GM12865 (cell line): ENCODE data around the gene RASSF1.
A peak's percentile ranks its signal among the peaks of the same experiment; 100 is the strongest.

Source experiments
- DNase-seq: peaks from one replicate; pipeline ENCODE4 v3.0.0; 2010; ENCODE audit warnings: low read depth
- H3K4me3 ChIP-seq: 2 replicates; pipeline ENCODE4 v1.5.1; 2011; ENCODE audit warnings: mild to moderate bottlenecking, low read depth, low read length, control low read depth
- CTCF ChIP-seq: IDR thresholded peaks from 2 replicates; pipeline ENCODE4 v1.5.1; 2011; ENCODE audit warnings: low read length, control low read depth, low read depth, inconsistent platforms; ENCODE audit not compliant: insufficient read depth; ENCODE audit errors: missing control alignments

Gene RASSF1

DNA sequence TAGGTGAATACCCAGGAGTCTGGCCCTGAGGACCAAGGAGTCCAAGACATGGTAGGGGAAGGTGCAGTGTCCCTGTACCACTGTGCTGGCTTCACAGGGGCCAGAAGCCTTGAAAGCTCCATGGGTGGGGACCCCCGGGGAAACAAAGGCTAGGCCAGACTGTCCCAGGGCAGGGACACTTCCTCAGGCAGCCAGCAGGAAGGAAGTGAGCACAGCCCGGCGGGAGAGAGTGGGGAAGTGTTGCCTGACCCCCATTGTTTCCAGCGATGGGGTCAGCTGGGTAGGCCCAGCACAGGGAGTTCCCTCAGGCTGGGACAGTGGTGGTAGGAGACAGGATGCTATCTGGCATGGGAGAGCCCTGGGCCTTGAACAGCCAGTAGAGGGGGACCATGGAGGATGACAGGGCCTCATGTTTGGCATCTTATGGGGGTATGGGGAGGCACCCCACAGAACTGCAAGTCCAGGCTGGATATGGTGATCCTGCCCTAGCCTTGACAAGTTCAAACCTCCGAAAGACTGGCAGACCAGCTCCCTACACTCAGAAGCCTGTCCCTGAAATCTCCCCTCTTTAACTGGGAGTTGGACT is 16.9 kb downstream of the RASSF1 start:
- no peak for DNase-seq
- no peak overlapping the region for H3K4me3 ChIP-seq
- no peak for TF ChIP-seq CTCF

GRCh38 chr3:50323092-50323600 is 17.5 kb downstream of the RASSF1 start:
- TF ChIP-seq CTCF, result no peak
- DNase-seq, result no peak
- no peak overlapping the region for H3K4me3 ChIP-seq

- DNase-seq, result no peak
- H3K4me3 ChIP-seq, result peak within 1 kb of the TSS; percentile 81
- TF ChIP-seq CTCF, result no peak
Measured at GRCh38 chr3:50322386-50323091, 18.1 kb downstream of the RASSF1 start, which contains the start of gene HYAL2. TSS of gene HYAL2 (minus strand) at chr3:50322745. CDS start at chr3:50320489, 2,256 bp downstream.

DNA sequence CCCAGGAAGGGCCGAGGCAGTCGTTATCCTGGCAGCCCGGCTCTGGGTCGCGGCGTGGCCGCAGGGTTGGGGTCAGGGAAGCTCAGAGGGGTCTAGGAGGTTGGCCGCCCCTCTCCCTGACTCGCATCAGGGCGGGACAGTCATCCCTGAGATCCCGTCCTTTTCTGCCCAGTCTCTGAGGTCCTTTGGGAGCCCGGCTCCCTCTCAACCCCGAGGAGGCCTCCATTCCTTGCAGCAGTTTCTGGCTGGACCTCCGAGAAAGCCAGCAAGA is 18.6 kb downstream of the RASSF1 start:
- TF ChIP-seq CTCF, result no peak
- peak overlapping the region; percentile 81 for H3K4me3 ChIP-seq
- DNase-seq, result no peak

- peak; percentile 56 for TF ChIP-seq CTCF
- DNase-seq, result peak; percentile 91
- H3K4me3 ChIP-seq, result peak overlapping the region; percentile 81
Measured at GRCh38 chr3:50321336-50322114, 19.1 kb downstream of the RASSF1 start.

DNA sequence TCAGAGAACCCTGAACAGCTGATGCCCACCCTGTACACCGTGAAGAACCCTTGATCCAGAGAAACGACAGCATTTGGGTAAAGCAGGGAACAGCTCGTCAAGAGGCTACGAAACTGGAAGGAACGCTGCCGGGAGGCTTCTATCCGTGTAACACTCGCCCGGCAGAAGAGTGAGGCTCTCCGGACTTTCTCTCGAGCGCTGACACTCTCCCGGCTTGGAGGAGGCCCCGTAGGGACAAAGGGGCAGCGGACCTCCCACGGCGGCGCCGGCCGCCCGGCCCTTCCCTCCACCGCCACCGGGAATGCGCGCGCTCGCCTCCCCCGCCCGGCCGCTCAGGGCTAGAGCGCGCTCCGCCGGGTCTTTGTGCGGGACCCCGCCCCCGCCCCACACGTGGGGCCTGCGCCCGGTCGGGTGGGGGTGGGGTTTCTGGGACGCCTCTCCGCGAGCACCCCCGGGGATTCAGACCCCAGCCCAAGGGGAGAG is 19.7 kb downstream of the RASSF1 start:
- peak; percentile 71 for DNase-seq
- no peak for TF ChIP-seq CTCF
- peak overlapping the region; percentile 81 for H3K4me3 ChIP-seq
